Hepatocyte (in vitro differentiated cells): Measurements from ENCODE around the gene TMIE. TPM values are rescaled to one million over a fixed set of nuclear protein-coding genes. Genes with fewer than 3 reads are reported as not detected.

Experiments
- DNase-seq: peaks from one replicate; pipeline ENCODE4 v3.0.0-alpha.2; 2016; ENCODE audit warnings: low spot score
- H2AFZ ChIP-seq: fragments of 200-600 bp; sonication (generic); 2 replicates; pipeline ENCODE4 v1.6.0; 2016; ENCODE audit warnings: antibody characterized with exemption, mild to moderate bottlenecking
- H3K27ac ChIP-seq: fragments of 200-600 bp; sonication (generic); 2 replicates; pipeline ENCODE4 v1.5.1; 2016; ENCODE audit warnings: mild to moderate bottlenecking
- H3K27me3 ChIP-seq: fragments of 200-600 bp; sonication (generic); 2 replicates; pipeline ENCODE4 v1.6.1; 2016
- H3K36me3 ChIP-seq: fragments of 200-600 bp; sonication (generic); replicated peaks from 2 replicates; pipeline ENCODE4 v1.5.1; 2016; ENCODE audit warnings: low read depth; ENCODE audit not compliant: insufficient read depth
- H3K4me1 ChIP-seq: fragments of 200-600 bp; sonication (generic); 2 replicates; pipeline ENCODE4 v1.5.1; 2016; ENCODE audit warnings: mild to moderate bottlenecking, moderate library complexity; ENCODE audit not compliant: insufficient read depth
- H3K4me2 ChIP-seq: fragments of 200-600 bp; sonication (generic); 2 replicates; pipeline ENCODE4 v1.6.0; 2016
- H3K4me3 ChIP-seq: fragments of 200-600 bp; sonication (generic); 2 replicates; pipeline ENCODE4 v1.5.1; 2016; ENCODE audit warnings: mild to moderate bottlenecking
- H3K79me2 ChIP-seq: fragments of 200-600 bp; sonication (generic); 2 replicates; pipeline ENCODE4 v1.6.0; 2017; ENCODE audit warnings: mild to moderate bottlenecking
- H3K9me2 ChIP-seq: fragments of 200-600 bp; sonication (generic); replicated peaks from 2 replicates; pipeline ENCODE4 v1.6.0; 2017; ENCODE audit warnings: mild to moderate bottlenecking; ENCODE audit not compliant: insufficient read depth
- H3K9me3 ChIP-seq: fragments of 200-600 bp; sonication (generic); 2 replicates; pipeline ENCODE4 v1.5.1; 2016; ENCODE audit warnings: low read depth, mild to moderate bottlenecking
- H4K20me1 ChIP-seq: fragments of 200-600 bp; sonication (generic); 2 replicates; pipeline ENCODE4 v1.6.0; 2016; ENCODE audit warnings: mild to moderate bottlenecking; ENCODE audit not compliant: insufficient read depth, poor library complexity, severe bottlenecking
- EZH2 ChIP-seq: fragments of 200-600 bp; sonication (generic); IDR thresholded peaks from 2 replicates; pipeline ENCODE4 v1.6.1; 2016; ENCODE audit warnings: antibody characterized with exemption, mild to moderate bottlenecking, borderline replicate concordance
- EZH2phosphoT487 ChIP-seq: fragments of 200-600 bp; sonication (generic); IDR thresholded peaks from one replicate; pipeline ENCODE4 v1.6.1; 2018; ENCODE audit warnings: antibody characterized with exemption, mild to moderate bottlenecking, low read depth, moderate library complexity; ENCODE audit not compliant: unreplicated experiment, severe bottlenecking
- WGBS: methylation state at CpG from one replicate; pipeline ENCODE4 v1.1.6; 2016; ENCODE audit warnings: low lambda C conversion rate; ENCODE audit errors: missing lambda C conversion rate; 5-methylcytosine and 5-hydroxymethylcytosine counted together
- polyA plus RNA-seq: library from polyadenylated mRNA; unstranded; fragments of >200 nt; fragmentation: Nextera tagmentation; extraction: Ambion mirVana; gene quantifications from 2 replicates; pipeline ENCODE4 v1.2.1, GENCODE V29; 2016
- total RNA-seq: library from RNA; depleted of rRNA; stranded (reverse); fragments of >200 nt; gene quantifications from 2 replicates; pipeline ENCODE4 v1.2.3, GENCODE V29; 2014
- TF ChIP-seq, protein P1 (sequence below): fragments of 200-600 bp; sonication (generic); IDR thresholded peaks from 2 replicates; pipeline ENCODE4 v1.5.1; 2016; ENCODE audit warnings: antibody characterized with exemption, mild to moderate bottlenecking; ENCODE audit not compliant: poor library complexity

TMIE gene
- total and polyA plus RNA-seq, 2 experiments from 2014 or later = 0.37 to 0.51 TPM

DNA sequence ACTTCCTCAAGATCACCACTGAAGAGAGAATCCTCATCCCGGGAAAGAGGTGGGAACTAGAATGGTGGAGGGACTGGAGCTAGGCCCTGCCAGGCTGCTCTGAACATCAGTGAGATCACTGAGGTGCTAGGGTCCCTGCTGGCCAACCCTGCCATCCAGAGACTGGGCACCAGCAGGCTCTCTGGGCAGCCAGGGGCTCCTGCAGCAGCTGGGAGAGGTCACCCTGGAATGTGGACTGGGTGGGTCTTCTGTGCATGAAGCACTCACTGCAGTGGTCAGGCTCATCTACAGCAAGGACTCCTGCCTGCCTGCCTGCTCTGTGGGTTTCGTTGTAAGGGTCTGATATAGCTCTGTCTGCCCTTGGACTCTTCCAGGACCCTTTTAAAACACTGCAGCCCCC, 32.6 kb upstream of the TMIE start:
- WGBS = 92% methylated on average over 2 of the region's 2 CpGs
- Histone ChIP-seq H4K20me1 (no peaks in the 10 kb centered on the region), H3K9me3 (no peaks in the 10 kb centered on the region), H3K4me3 (no peak overlapping the region), H3K4me1 (peaks cover 4% of the 10 kb centered on the region), H3K27ac (no peak overlapping the region), H3K36me3 (no peaks in the 10 kb centered on the region), H3K9me2 (no peaks in the 10 kb centered on the region), H2AFZ (no peak overlapping the region), H3K27me3 (no peaks in the 10 kb centered on the region), H3K79me2 (no peaks in the 10 kb centered on the region), H3K4me2 (no peak overlapping the region)
- TF ChIP-seq EZH2 (no peak), EZH2phosphoT487 (no peak)
- TF ChIP-seq, protein P1, sequence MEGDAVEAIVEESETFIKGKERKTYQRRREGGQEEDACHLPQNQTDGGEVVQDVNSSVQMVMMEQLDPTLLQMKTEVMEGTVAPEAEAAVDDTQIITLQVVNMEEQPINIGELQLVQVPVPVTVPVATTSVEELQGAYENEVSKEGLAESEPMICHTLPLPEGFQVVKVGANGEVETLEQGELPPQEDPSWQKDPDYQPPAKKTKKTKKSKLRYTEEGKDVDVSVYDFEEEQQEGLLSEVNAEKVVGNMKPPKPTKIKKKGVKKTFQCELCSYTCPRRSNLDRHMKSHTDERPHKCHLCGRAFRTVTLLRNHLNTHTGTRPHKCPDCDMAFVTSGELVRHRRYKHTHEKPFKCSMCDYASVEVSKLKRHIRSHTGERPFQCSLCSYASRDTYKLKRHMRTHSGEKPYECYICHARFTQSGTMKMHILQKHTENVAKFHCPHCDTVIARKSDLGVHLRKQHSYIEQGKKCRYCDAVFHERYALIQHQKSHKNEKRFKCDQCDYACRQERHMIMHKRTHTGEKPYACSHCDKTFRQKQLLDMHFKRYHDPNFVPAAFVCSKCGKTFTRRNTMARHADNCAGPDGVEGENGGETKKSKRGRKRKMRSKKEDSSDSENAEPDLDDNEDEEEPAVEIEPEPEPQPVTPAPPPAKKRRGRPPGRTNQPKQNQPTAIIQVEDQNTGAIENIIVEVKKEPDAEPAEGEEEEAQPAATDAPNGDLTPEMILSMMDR = no peak
- no peak for DNase-seq

DNA sequence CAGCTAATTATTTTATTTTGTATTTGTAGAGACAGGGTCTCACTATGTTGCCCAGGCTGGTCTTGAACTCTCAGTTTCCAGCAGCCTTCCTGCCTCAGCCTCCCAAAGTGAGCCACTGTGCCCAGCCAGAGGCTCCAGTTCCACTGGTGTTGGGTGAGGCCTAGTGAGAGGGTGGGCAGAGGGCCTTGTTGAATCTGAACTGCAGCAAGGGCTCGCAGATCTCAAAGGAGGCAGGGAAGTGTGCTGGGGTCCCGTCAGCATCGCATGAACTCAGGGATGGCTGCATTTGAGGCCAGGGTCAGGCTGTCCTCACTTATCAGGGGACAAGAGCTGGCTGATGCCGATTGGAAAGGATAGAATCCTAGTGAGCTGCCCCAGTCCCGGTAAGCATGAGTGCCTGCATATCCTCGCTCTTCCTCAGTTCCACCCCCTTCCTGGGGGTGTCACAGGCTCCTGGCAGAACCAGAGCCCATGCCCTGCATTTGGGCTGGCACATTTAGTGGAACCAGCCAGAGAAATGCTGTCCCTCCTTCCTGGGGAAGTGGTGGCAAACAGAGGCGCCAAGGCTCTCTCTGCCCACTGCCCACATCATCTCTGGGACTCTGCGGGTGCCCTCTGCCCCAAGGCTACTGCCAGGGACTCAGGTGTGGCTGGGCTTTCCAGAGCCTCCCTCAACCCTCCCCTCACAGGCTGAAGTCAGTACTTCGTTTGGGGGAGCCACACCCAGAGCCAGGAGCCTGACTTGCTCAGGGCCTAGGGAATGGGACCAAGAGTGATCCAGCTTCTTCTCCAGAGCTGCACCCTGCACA, 31.8 kb upstream of the TMIE start:
- no peak overlapping the region for H3K27ac ChIP-seq
- no peak for DNase-seq
- no peak overlapping the region for H2AFZ ChIP-seq
- no peaks in the 10 kb centered on the region for H3K79me2 ChIP-seq
- H4K20me1 ChIP-seq = no peaks in the 10 kb centered on the region
- 88% methylated on average over 9 of the region's 9 CpGs for WGBS
- no peak overlapping the region for H3K4me2 ChIP-seq
- TF ChIP-seq EZH2 = no peak
- TF ChIP-seq, protein P1 = no peak
- no peak for TF ChIP-seq EZH2phosphoT487
- H3K36me3 ChIP-seq = no peaks in the 10 kb centered on the region
- no peaks in the 10 kb centered on the region for H3K4me1 ChIP-seq
- no peaks in the 10 kb centered on the region for H3K27me3 ChIP-seq
- no peak overlapping the region for H3K4me3 ChIP-seq
- no peaks in the 10 kb centered on the region for H3K9me3 ChIP-seq
- no peaks in the 10 kb centered on the region for H3K9me2 ChIP-seq

DNA sequence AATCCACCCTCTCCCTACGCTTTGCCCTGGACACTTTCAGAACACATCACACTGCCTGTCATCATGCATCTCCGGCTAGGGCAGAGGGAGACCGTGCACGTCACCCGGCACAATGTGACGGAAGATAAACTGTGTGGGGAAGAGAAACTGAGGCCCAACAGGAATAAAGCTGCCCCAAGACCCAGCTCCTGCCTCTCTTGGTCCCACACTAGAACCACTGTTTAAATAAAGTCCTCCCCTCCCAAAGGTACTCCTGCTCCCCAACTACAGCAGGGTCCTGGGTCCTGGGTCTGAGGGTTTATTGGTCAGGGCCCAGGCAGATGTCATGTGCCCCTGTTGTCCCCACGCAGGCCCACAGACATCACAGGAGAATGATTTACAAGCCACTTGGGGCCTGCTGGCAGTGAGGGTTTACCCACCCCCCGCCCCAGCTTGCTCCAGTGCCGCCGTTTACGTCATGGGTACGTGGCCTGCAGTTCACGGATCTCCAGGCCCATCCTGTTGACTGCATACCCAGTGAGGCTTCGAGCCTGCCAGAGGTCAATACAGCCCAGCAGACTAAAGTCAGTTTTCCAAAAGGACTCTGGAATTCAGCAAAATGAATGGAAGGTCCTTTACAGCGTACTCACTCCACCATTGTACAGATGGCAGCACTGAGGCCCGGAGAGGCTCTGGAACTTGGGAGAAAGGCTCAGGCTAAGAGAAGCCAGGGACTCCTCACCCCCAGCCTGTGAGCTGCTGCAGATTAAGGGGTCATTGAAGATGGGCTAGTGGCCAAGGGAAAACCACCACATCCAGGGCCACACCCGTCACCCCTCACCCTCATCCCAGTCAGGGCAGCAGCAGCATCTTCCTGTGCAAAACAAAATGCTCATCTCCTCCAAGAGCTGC, 30.9 kb upstream of the TMIE start:
- no peak overlapping the region for H2AFZ ChIP-seq
- H3K79me2 ChIP-seq = no peaks in the 10 kb centered on the region
- no peak overlapping the region for H3K27ac ChIP-seq
- H3K27me3 ChIP-seq = no peaks in the 10 kb centered on the region
- H3K9me2 ChIP-seq = no peaks in the 10 kb centered on the region
- TF ChIP-seq, protein P1 = no peak
- TF ChIP-seq EZH2phosphoT487 (no peak), EZH2 (no peak)
- H3K4me2 ChIP-seq = no peak overlapping the region
- H4K20me1 ChIP-seq = no peaks in the 10 kb centered on the region
- WGBS = 88% methylated on average over 17 of the region's 17 CpGs
- H3K9me3 ChIP-seq = no peaks in the 10 kb centered on the region
- H3K36me3 ChIP-seq = no peaks in the 10 kb centered on the region
- no peak overlapping the region for H3K4me3 ChIP-seq
- no peaks in the 10 kb centered on the region for H3K4me1 ChIP-seq
- DNase-seq = no peak
